Measurements from ENCODE around the gene GUCY1A2.

- no peak for TF ChIP-seq POLR2A (IDR thresholded peaks at IDR 0.05)
- TF ChIP-seq CTCF (IDR thresholded peaks at IDR 0.05): no peak
Observed at GRCh38 chr11:106695506-106695905, 322.8 kb downstream of the GUCY1A2 start.
